Cardiac muscle cell (in vitro differentiated cells and primary cell): ENCODE results near the gene FGGY. TPM values are rescaled to one million over a fixed set of nuclear protein-coding genes. Genes with fewer than 3 reads are reported as not detected.
"Not testable (repeated sequence)": the region's sequence is repeated elsewhere in the genome, so short reads cannot be mapped to it uniquely, and the experiment has no call there.

Experiments used
- DNase-seq, 2 donors: peaks; one replicate each; pipeline versions ENCODE4 v3.0.0 to v3.0.0-alpha.2; 2010 to 2017; ENCODE audit warnings: low read depth in 1 of 2, low spot score in 1 of 2
- H3K27ac ChIP-seq: fragments of 200-600 bp; sonication (generic); 2 replicates; pipeline ENCODE4 v1.5.1; 2016
- H3K27me3 ChIP-seq: fragments of 200-600 bp; sonication (generic); 2 replicates; pipeline ENCODE4 v1.6.0; 2016; ENCODE audit warnings: control low read depth
- H3K36me3 ChIP-seq: fragments of 200-600 bp; sonication (generic); 2 replicates; pipeline ENCODE4 v1.5.1; 2016; ENCODE audit warnings: control low read depth
- H3K4me1 ChIP-seq: fragments of 200-600 bp; sonication (generic); 2 replicates; pipeline ENCODE4 v1.8.1; 2017; ENCODE audit warnings: low read depth, mild to moderate bottlenecking, mixed run types
- H3K4me3 ChIP-seq: fragments of 200-600 bp; sonication (generic); 2 replicates; pipeline ENCODE4 v1.5.1; 2016; ENCODE audit warnings: mild to moderate bottlenecking
- H3K9me3 ChIP-seq: fragments of 200-600 bp; sonication (generic); 2 replicates; pipeline ENCODE4 v1.5.1; 2017; ENCODE audit warnings: low read depth, mild to moderate bottlenecking, control low read depth
- polyA plus RNA-seq: library from polyadenylated mRNA; unstranded; fragments of >200 nt; fragmentation: Nextera tagmentation; extraction: Ambion mirVana; gene quantifications from 2 replicates; pipeline ENCODE4 v1.2.1, GENCODE V29; 2016
- total RNA-seq: library from RNA; depleted of rRNA; stranded (reverse); fragments of >200 nt; gene quantifications from 2 replicates; pipeline ENCODE4 v1.2.3, GENCODE V29; 2016
- TF ChIP-seq, protein P1 (sequence below): IDR thresholded peaks from 2 replicates; pipeline ENCODE4 v1.5.1; 2012; ENCODE audit warnings: low read depth, mild to moderate bottlenecking, low read length

Gene FGGY
- total and polyA plus RNA-seq, 2 experiments from 2014 or later = 9.8 to 14.5 TPM

DNA sequence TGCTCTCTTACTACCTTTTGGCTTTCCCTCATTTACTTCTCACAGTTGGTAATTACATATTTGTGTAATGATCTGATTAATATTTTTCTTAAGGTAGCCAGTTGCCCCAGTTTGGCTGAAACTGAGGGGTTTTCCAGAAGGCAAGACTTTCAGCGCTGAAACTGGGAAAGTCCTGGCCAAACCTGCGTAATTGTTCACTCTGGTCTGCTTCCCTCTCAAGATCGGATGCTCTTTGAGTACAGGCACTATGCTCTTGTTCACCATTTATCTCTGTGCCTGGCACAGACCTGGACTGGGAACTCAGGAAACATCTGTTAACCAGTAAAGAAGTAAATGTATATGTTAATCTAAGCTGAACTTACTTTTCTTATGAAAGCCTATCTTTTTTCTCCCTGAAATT is 308.3 kb downstream of the FGGY start:
- Histone ChIP-seq H3K4me1 (no peaks in the 10 kb centered on the region), H3K4me3 (no peak overlapping the region), H3K9me3 (no peaks in the 10 kb centered on the region), H3K27me3 (no peaks in the 10 kb centered on the region), H3K27ac (no peak overlapping the region), H3K36me3 (no peaks in the 10 kb centered on the region)
- no peak for DNase-seq
- TF ChIP-seq, protein P1, sequence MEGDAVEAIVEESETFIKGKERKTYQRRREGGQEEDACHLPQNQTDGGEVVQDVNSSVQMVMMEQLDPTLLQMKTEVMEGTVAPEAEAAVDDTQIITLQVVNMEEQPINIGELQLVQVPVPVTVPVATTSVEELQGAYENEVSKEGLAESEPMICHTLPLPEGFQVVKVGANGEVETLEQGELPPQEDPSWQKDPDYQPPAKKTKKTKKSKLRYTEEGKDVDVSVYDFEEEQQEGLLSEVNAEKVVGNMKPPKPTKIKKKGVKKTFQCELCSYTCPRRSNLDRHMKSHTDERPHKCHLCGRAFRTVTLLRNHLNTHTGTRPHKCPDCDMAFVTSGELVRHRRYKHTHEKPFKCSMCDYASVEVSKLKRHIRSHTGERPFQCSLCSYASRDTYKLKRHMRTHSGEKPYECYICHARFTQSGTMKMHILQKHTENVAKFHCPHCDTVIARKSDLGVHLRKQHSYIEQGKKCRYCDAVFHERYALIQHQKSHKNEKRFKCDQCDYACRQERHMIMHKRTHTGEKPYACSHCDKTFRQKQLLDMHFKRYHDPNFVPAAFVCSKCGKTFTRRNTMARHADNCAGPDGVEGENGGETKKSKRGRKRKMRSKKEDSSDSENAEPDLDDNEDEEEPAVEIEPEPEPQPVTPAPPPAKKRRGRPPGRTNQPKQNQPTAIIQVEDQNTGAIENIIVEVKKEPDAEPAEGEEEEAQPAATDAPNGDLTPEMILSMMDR = no peak

DNA sequence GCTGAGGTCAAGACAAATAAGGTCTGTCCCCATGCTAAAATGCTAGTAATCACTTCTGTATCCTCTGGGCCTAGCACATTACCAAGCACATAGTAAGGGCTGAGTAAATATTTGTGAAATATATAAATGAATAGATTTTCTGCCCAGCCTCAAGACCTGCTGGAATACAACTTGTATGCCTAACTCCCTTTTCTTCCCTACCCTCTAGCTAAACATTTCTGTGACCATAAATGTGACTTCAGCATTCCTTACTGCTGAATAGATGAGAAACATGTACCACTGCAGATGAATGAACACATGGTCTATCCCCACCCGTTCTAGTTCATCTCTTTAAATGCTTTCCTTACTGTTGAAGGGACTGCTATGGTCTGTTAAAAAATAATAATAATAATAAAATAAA is 308.9 kb downstream of the FGGY start:
- no peaks in the 10 kb centered on the region for H3K36me3 ChIP-seq
- TF ChIP-seq, protein P1 = no peak
- H3K4me1 ChIP-seq = no peaks in the 10 kb centered on the region
- H3K9me3 ChIP-seq = no peaks in the 10 kb centered on the region
- H3K27me3 ChIP-seq = no peaks in the 10 kb centered on the region
- no peak overlapping the region for H3K4me3 ChIP-seq
- no peak for DNase-seq
- no peak overlapping the region for H3K27ac ChIP-seq

DNA sequence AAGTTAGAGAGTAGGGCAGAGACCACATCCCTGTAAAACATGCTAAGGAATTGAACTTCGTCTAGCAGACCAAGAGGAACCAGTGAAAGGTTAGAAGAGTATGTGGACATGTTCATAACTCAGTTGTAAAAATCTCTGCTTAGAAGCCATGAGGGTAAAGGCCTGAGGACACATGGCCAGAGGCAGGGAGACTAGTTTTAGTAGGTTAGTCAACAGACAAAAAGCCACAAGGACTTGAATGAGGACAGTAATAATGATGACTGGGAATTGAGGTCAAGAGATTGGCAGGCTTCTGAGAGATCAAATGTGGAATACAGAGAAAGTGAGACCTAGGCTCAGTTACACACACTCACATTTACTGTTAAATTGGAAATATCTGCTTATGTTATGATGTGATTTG is 312.4 kb downstream of the FGGY start:
- H3K4me3 ChIP-seq = no peak overlapping the region
- no peaks in the 10 kb centered on the region for H3K4me1 ChIP-seq
- H3K36me3 ChIP-seq = no peaks in the 10 kb centered on the region
- TF ChIP-seq, protein P1 = no peak
- H3K27me3 ChIP-seq = no peaks in the 10 kb centered on the region
- DNase-seq = no peak
- H3K27ac ChIP-seq = no peak overlapping the region
- no peaks in the 10 kb centered on the region for H3K9me3 ChIP-seq

DNA sequence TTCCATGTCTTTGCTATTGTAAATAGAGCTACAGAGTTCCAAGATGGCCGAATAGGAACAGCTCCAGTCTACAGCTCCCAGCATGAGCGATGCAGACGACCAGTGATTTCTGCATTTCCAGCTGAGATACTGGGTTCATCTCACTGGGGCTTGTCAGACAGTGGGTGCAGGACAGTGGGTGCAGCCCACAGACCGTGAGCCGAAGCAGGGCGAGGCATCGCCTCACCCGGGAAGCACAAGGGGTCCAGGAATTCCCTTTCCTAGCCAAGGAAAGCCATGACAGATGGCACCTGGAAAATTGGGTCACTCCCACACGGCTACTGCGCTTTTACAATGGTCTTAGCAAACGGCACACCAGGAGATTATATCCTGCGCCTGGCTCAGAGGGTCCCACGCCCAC is 313.6 kb downstream of the FGGY start:
- H3K27me3 ChIP-seq = not testable (repeated sequence)

DNA sequence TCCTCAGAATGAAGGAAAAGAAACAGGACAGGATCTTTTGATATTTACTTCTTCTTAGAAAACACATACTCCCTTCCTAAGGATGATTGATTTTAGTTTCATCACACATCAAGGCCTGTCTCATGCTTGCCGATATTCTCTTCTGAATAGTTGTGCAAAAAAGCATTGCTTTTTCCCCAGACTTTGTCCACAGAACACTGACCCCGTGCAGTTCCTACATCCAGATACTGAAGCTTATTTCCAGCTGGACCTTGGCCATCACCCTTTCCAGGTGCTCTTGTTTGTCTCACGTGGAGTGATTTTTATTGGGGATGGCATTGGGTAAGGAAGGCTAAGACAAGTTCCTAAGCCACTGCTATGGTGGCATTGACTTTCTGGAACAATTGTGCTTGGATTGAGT is 320.5 kb downstream of the FGGY start:
- DNase-seq = no peak
- no peak overlapping the region for H3K4me3 ChIP-seq
- no peaks in the 10 kb centered on the region for H3K27me3 ChIP-seq
- TF ChIP-seq, protein P1 = no peak
- no peaks in the 10 kb centered on the region for H3K36me3 ChIP-seq
- no peaks in the 10 kb centered on the region for H3K4me1 ChIP-seq
- no peak overlapping the region for H3K27ac ChIP-seq
- H3K9me3 ChIP-seq = no peaks in the 10 kb centered on the region

More for the DNA sequence above, 313.6 kb downstream of the FGGY start:
- not testable (repeated sequence) for H3K36me3 ChIP-seq, H3K4me3 ChIP-seq, H3K27ac ChIP-seq, H3K9me3 ChIP-seq, DNase-seq, H3K4me1 ChIP-seq

DNA sequence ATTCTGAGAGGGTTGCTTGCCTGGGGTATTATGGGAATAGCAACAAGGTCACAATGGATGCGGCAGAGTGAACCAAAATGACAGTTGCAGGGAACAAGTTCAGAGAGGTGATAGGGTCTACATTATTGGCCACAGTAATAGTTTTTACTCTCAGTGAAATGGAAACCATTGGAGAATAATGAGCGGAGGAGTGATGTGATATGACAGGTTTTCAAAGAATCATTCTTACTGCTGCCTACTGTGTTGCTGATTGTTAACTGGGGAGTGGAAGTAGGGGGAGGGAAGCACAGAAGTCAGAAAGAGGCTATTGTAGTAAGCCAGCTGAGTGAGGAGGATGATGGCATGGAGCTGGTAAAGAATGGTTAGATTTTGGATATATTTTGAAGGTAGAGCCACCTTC is 322.7 kb downstream of the FGGY start:
- H3K36me3 ChIP-seq = no peaks in the 10 kb centered on the region
- H3K27me3 ChIP-seq = no peaks in the 10 kb centered on the region
- no peaks in the 10 kb centered on the region for H3K9me3 ChIP-seq
- no peaks in the 10 kb centered on the region for H3K4me1 ChIP-seq
- no peak overlapping the region for H3K27ac ChIP-seq
- TF ChIP-seq, protein P1 = no peak
- DNase-seq = no peak
- H3K4me3 ChIP-seq = no peak overlapping the region
